GM21529 (cell line): ENCODE results near the gene SLC49A3.
A peak's percentile ranks its signal among the peaks of the same experiment; 100 is the strongest.
"Not testable (repeated sequence)": the region's sequence is repeated elsewhere in the genome, so short reads cannot be mapped to it uniquely, and the experiment has no call there.

ENCODE experiments used
- ATAC-seq: cut with Tn5 transposase; IDR thresholded peaks from one replicate; pipeline ENCODE4 v1.9.1; 2021; ENCODE audit not compliant: unreplicated experiment

SLC49A3 gene

GRCh38 chr4:722169-722725 lies 33.3 kb upstream of the SLC49A3 start:
- ATAC-seq, result no peak

- ATAC-seq, result no peak
Observed at GRCh38 chr4:721261-722168, 32.6 kb upstream of the SLC49A3 start.

- ATAC-seq, result no peak
Observed at GRCh38 chr4:720111-720860, 31.3 kb upstream of the SLC49A3 start.

- ATAC-seq, result no peak
Observed at GRCh38 chr4:718460-718859, 29.5 kb upstream of the SLC49A3 start.

- ATAC-seq, result no peak
Observed at GRCh38 chr4:717601-718320, 28.8 kb upstream of the SLC49A3 start.

GRCh38 chr4:714087-714486 lies 25.1 kb upstream of the SLC49A3 start:
- no peak for ATAC-seq

GRCh38 chr4:712916-713632 lies 24.1 kb upstream of the SLC49A3 start:
- no peak for ATAC-seq

GRCh38 chr4:712093-712492 lies 23.1 kb upstream of the SLC49A3 start:
- ATAC-seq, result no peak

GRCh38 chr4:710916-711315 lies 22.0 kb upstream of the SLC49A3 start:
- ATAC-seq, result no peak

GRCh38 chr4:710116-710515 lies 21.2 kb upstream of the SLC49A3 start:
- no peak for ATAC-seq

- no peak for ATAC-seq
Observed at GRCh38 chr4:709348-709747, 20.4 kb upstream of the SLC49A3 start.

- no peak for ATAC-seq
Observed at GRCh38 chr4:708631-708933, 19.6 kb upstream of the SLC49A3 start.

GRCh38 chr4:707929-708630 lies 19.1 kb upstream of the SLC49A3 start:
- no peak for ATAC-seq

- ATAC-seq, result no peak
Observed at GRCh38 chr4:706834-707598, 18.1 kb upstream of the SLC49A3 start.

- ATAC-seq, result not testable (repeated sequence)
Observed at GRCh38 chr4:706083-706633, 17.2 kb upstream of the SLC49A3 start.

GRCh38 chr4:705278-706082 lies 16.5 kb upstream of the SLC49A3 start, which contains the start of gene PCGF3:
TSS of gene PCGF3 (plus strand) at chr4:705832. CDS start at chr4:733681, 27,849 bp downstream.
- peak; percentile 94 for ATAC-seq

GRCh38 chr4:704971-705277 lies 16.0 kb upstream of the SLC49A3 start:
- ATAC-seq, result no peak

GRCh38 chr4:704198-704891 lies 15.4 kb upstream of the SLC49A3 start:
- ATAC-seq, result no peak
